Renal cortex interstitium (tissue), 11 donors: ENCODE data around the gene MYDGF. TPM values are rescaled to one million over a fixed set of nuclear protein-coding genes. Genes with fewer than 3 reads are reported as not detected.

Experiments
- DNase-seq, 11 donors: peaks; one replicate each; pipeline ENCODE4 v3.0.0-alpha.2; 2013; ENCODE audit warnings: low read depth in 9 of 11, low spot score in 4 of 11; ENCODE audit errors: extremely low read depth in 1 of 11
- polyA plus RNA-seq, 3 donors: library from polyadenylated mRNA; unstranded; fragments of 120-200 nt; gene quantifications; one replicate each; pipeline ENCODE4 v1.2.1, GENCODE V29; 2013; ENCODE audit not compliant: insufficient read length in 3 of 3

MYDGF gene
- polyA plus RNA-seq, 3 donors: 71.5 to 94.2 (median 83.5) TPM

- DNase-seq: no peak
Measured at GRCh38 chr19:4633140-4633967, 36.8 kb downstream of the MYDGF start.

- no peak for DNase-seq
Measured at GRCh38 chr19:4624733-4625362, 45.3 kb downstream of the MYDGF start.

GRCh38 chr19:4624301-4624700, 45.8 kb downstream of the MYDGF start:
- DNase-seq: no peak

- DNase-seq: no peak
Measured at GRCh38 chr19:4622695-4623421, 47.3 kb downstream of the MYDGF start.

- DNase-seq: no peak
Measured at GRCh38 chr19:4620675-4621074, 49.5 kb downstream of the MYDGF start.

GRCh38 chr19:4619668-4620294, 50.4 kb downstream of the MYDGF start:
- no peak for DNase-seq

GRCh38 chr19:4618019-4618418, 52.1 kb downstream of the MYDGF start:
- no peak for DNase-seq

- no peak for DNase-seq
Measured at GRCh38 chr19:4613254-4613751, 56.8 kb downstream of the MYDGF start.

GRCh38 chr19:4609878-4610511, 60.1 kb downstream of the MYDGF start:
- no peak for DNase-seq

Other genes starting within 250 kb of the MYDGF start
- gene UBXN6, start 212.5 kb downstream of the MYDGF start, polyA plus RNA-seq: 100 to 1,000 TPM in 1 of 3 donors, 10 to 100 TPM in 2; 84.9 to 107 (median 99.6) TPM
- 10 to 100 TPM; 54.9 to 90.9 (median 85.5) TPM for gene HDGFL2, start 198.0 kb downstream of the MYDGF start, polyA plus RNA-seq
- 1 to 10 TPM in 2 of 3 donors, under 1 TPM in 1; 0.70 to 1.5 (median 1.5) TPM for gene PLIN4, start 151.9 kb downstream of the MYDGF start, polyA plus RNA-seq
- 1 to 10 TPM; 2.1 to 8.2 (median 3.9) TPM for gene PLIN5, start 135.1 kb downstream of the MYDGF start, polyA plus RNA-seq
- under 1 TPM; 0.64 to 0.75 (median 0.65) TPM for gene LRG1, start 130.3 kb downstream of the MYDGF start, polyA plus RNA-seq
- gene SEMA6B, start 110.7 kb downstream of the MYDGF start, polyA plus RNA-seq: 1 to 10 TPM; 1.6 to 3.7 (median 3.2) TPM
- gene TNFAIP8L1, start 30.8 kb downstream of the MYDGF start, polyA plus RNA-seq: 10 to 100 TPM; 13.2 to 13.9 (median 13.5) TPM
- 10 to 100 TPM; 21.8 to 27.1 (median 24.1) TPM for gene DPP9, start 53.5 kb upstream of the MYDGF start, polyA plus RNA-seq
- gene FEM1A, start 121.4 kb upstream of the MYDGF start, polyA plus RNA-seq: 1 to 10 TPM; 2.0 to 2.1 (median 2.0) TPM
- 1 to 10 TPM; 4.7 to 8.4 (median 6.6) TPM for gene TICAM1, start 161.4 kb upstream of the MYDGF start, polyA plus RNA-seq
- gene PLIN3, start 197.3 kb upstream of the MYDGF start, polyA plus RNA-seq: 10 to 100 TPM; 41.0 to 56.2 (median 50.9) TPM
- gene ARRDC5, start 232.6 kb upstream of the MYDGF start, polyA plus RNA-seq: under 1 TPM in 1 of 3 donors, not detected in 2; 0.09 TPM
- gene UHRF1, start 239.2 kb upstream of the MYDGF start, polyA plus RNA-seq: 10 to 100 TPM; 27.3 to 47.1 (median 35.8) TPM